Naive thymus-derived CD4-positive, alpha-beta T cell (primary cell): ENCODE data around the gene PGGHG. TPM values are rescaled to one million over a fixed set of nuclear protein-coding genes. Genes with fewer than 3 reads are reported as not detected.

Experiments used
- ATAC-seq: fragments of 150-1000 bp; cut with Tn5 transposase; 2 replicates; pipeline ENCODE4 v1.10.0; 2021; ENCODE audit warnings: mild to moderate bottlenecking, moderate library complexity
- CTCF ChIA-PET: fragments of 350-600 bp; sonication (Branson Sonifier 250); formaldehyde crosslinking; loops from one replicate; lab custom pipeline; 2021; ENCODE audit warnings: antibody characterized with exemption; lab: Charles Lee
- POLR2A ChIA-PET: fragments of 350-600 bp; sonication (Branson Sonifier 250); formaldehyde crosslinking; loops from one replicate; lab custom pipeline; 2021; ENCODE audit warnings: antibody characterized with exemption, inconsistent platforms; lab: Charles Lee
- DNase-seq, 9 donors: peaks; one replicate each; pipeline versions ENCODE4 v3.0.0 to v3.0.0-alpha.2; 2020 to 2022; ENCODE audit warnings: mixed read lengths in 1 of 9
- H3K27ac ChIP-seq: one replicate; pipeline ENCODE4 v1.7.0; 2013; ENCODE audit warnings: mild to moderate bottlenecking, low read depth, low read length, moderate library complexity
- H3K27me3 ChIP-seq, 2 donors: one replicate each; pipeline ENCODE4 v1.7.0; 2013; ENCODE audit warnings: low read length in 2 of 2, mild to moderate bottlenecking in 2 of 2, moderate library complexity in 2 of 2; ENCODE audit not compliant: control insufficient read depth in 2 of 2, insufficient read depth in 2 of 2
- H3K36me3 ChIP-seq, 3 experiments: 1 replicate in 2 of 3; 2 replicates in 1 of 3; pipeline ENCODE4 v1.7.0; 2013; ENCODE audit warnings: low read length in 3 of 3, mild to moderate bottlenecking in 3 of 3, moderate library complexity in 1 of 3; ENCODE audit not compliant: insufficient read depth in 3 of 3, control insufficient read depth in 2 of 3
- H3K4me1 ChIP-seq, 2 donors: one replicate each; pipeline ENCODE4 v1.7.0; 2013; ENCODE audit warnings: low read length in 2 of 2, mild to moderate bottlenecking in 2 of 2, moderate library complexity in 1 of 2; ENCODE audit not compliant: control insufficient read depth in 2 of 2, insufficient read depth in 2 of 2
- H3K4me3 ChIP-seq: 2 replicates; pipeline ENCODE4 v1.7.0; 2013; ENCODE audit warnings: mild to moderate bottlenecking, low read length
- H3K9me3 ChIP-seq, 3 experiments: 1 replicate in 2 of 3; 2 replicates in 1 of 3; pipeline ENCODE4 v1.7.0; 2013; ENCODE audit warnings: low read length in 3 of 3; ENCODE audit not compliant: control insufficient read depth in 2 of 3
- H3K27ac Mint-ChIP-seq, 9 donors: one replicate each; pipeline ENCODE4 v1.8.0; 2020 to 2022; ENCODE audit warnings: mixed read lengths in 9 of 9, mild to moderate bottlenecking in 8 of 9, moderate library complexity in 5 of 9, inconsistent platforms in 2 of 9
- H3K27me3 Mint-ChIP-seq, 5 donors: one replicate each; pipeline ENCODE4 v1.8.0; 2021 to 2022; ENCODE audit warnings: mixed read lengths in 5 of 5, mild to moderate bottlenecking in 1 of 5
- H3K36me3 Mint-ChIP-seq, 5 donors: one replicate each; pipeline ENCODE4 v1.8.0; 2020 to 2022; ENCODE audit warnings: mixed read lengths in 5 of 5, mild to moderate bottlenecking in 3 of 5, inconsistent platforms in 1 of 5
- H3K4me1 Mint-ChIP-seq, 7 donors: one replicate each; pipeline ENCODE4 v1.8.0; 2020 to 2022; ENCODE audit warnings: mixed read lengths in 7 of 7, mild to moderate bottlenecking in 3 of 7, inconsistent platforms in 1 of 7
- H3K4me3 Mint-ChIP-seq, 10 donors: one replicate each; pipeline ENCODE4 v1.8.0; 2020 to 2022; ENCODE audit warnings: mild to moderate bottlenecking in 10 of 10, mixed read lengths in 10 of 10, moderate library complexity in 6 of 10, inconsistent platforms in 2 of 10
- H3K9me3 Mint-ChIP-seq, 11 donors: one replicate each; pipeline ENCODE4 v1.8.0; 2020 to 2022; ENCODE audit warnings: mixed read lengths in 11 of 11, mild to moderate bottlenecking in 4 of 11, inconsistent platforms in 1 of 11, moderate library complexity in 1 of 11
- intact Hi-C, 2 donors: fragments of 100-400 bp; cut with micrococcal nuclease; formaldehyde crosslinking; loops; one replicate each; pipeline ENCODE4 v1.15.1; 2023
- polyA plus RNA-seq, 2 donors: library from polyadenylated mRNA; unstranded; fragments of 300-500 nt; fragmentation: Illumina TruSeq; gene quantifications; one replicate each; pipeline ENCODE4 v1.2.3, GENCODE V29; 2021
- total RNA-seq, 6 experiments: library from RNA in 5 of 6; stranded (reverse) in 5 of 6; gene quantifications; 1 replicate in 5 of 6; 2 replicates in 1 of 6; pipeline ENCODE4 v1.2.3 and lab custom pipeline; 2021 to 2026

Gene PGGHG
- total and polyA plus RNA-seq, 7 experiments from 2014 or later: 5.1 to 656 (median 340) TPM

- H3K27me3 Mint-ChIP-seq: peaks cover 0 to 40% (median 0%) of the 10 kb centered on the region in 5 donors
- ChIA-PET POLR2A (interaction anchor here (0.6 to 15.1 kb wide), 19 partner anchors 4 to 135 kb away, joined by 3 to 330 read pairs (median 13); partner anchors contain the start of genes BET1L, IFITM2, NLRP6 and PGGHG), CTCF (interaction anchor here (1.0 to 5.0 kb wide), 9 partner anchors 9 to 74 kb away, joined by 3 to 34 read pairs (median 4); partner anchors contain the start of genes BET1L and RIC8A)
- Histone ChIP-seq H3K4me1 (peaks cover 26 to 28% of the 10 kb centered on the region in 2 donors), H3K36me3 (peaks cover 0 to 4% (median 0%) of the 10 kb centered on the region in 3 experiments), H3K9me3 (no peaks in the 10 kb centered on the region), H3K27me3 (no peaks in the 10 kb centered on the region), H3K27ac (peak overlapping the region; percentile 61), H3K4me3 (peak overlapping the region; percentile 75)
- no peak for ATAC-seq
- peaks cover 35 to 69% (median 66%) of the 10 kb centered on the region in 7 donors for H3K4me1 Mint-ChIP-seq
- peak overlapping the region; percentile 30 to 94 (median 85) for H3K27ac Mint-ChIP-seq
- H3K4me3 Mint-ChIP-seq: peak overlapping the region; percentile 85 to 96 (median 92)
- intact Hi-C loops: loop anchor here (2.0 kb wide), 3 partner anchors 15 to 75 kb away; partner anchors contain the start of genes BET1L (in 1 of the 2) and RIC8A (in 1 of the 2)
- peaks cover 0 to 5% (median 2%) of the 10 kb centered on the region in 11 donors for H3K9me3 Mint-ChIP-seq
- DNase-seq: no peak
- H3K36me3 Mint-ChIP-seq: peaks cover 0 to 50% (median 6%) of the 10 kb centered on the region in 5 donors
Measured at GRCh38 chr11:281486-282161, 7.3 kb upstream of the PGGHG start.

DNA sequence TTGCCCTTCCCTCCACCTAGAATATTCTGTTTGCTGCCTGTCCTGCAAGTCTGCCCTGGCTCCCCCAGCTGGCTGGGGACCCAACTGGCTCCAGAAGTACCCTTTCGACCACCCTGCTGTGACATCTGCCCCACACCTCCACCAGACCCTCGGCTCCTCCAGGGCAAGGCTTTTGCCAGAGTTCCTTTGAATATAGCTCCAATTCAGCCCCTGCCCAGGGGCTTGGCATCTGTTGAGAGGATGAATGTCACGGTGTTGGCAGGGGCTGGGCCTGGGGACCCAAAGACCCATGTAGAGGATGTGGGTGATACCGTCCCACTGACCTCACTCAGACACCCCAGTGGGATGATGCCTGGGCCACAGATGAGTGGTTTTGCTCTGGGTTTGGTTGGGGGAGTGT, 6.8 kb upstream of the PGGHG start:
- peak overlapping the region; percentile 30 to 94 (median 84) for H3K27ac Mint-ChIP-seq
- H3K4me3 ChIP-seq: peak overlapping the region; percentile 75
- DNase-seq (peak in 1 of 9 donors; percentile 20), ATAC-seq (no peak)
- no peaks in the 10 kb centered on the region for H3K27me3 ChIP-seq
- H3K36me3 ChIP-seq: peaks cover 0 to 4% (median 0%) of the 10 kb centered on the region in 3 experiments
- ChIA-PET POLR2A (interaction anchor here (0.6 to 15.1 kb wide), 14 partner anchors 3 to 48 kb away, joined by 3 to 330 read pairs (median 16); partner anchors contain the start of genes IFITM2, NLRP6 and PGGHG), CTCF (interaction anchor here (1.3 to 5.0 kb wide), 7 partner anchors 11 to 74 kb away, joined by 3 to 34 read pairs (median 4); partner anchors contain the start of genes BET1L and RIC8A)
- H3K4me1 Mint-ChIP-seq: peaks cover 38 to 70% (median 66%) of the 10 kb centered on the region in 7 donors
- H3K36me3 Mint-ChIP-seq: peaks cover 0 to 48% (median 3%) of the 10 kb centered on the region in 5 donors
- H3K9me3 Mint-ChIP-seq: peaks cover 0 to 2% (median 0%) of the 10 kb centered on the region in 11 donors
- peaks cover 26 to 29% of the 10 kb centered on the region in 2 donors for H3K4me1 ChIP-seq
- peak overlapping the region; percentile 85 to 96 (median 92) for H3K4me3 Mint-ChIP-seq
- H3K27me3 Mint-ChIP-seq: peaks cover 0 to 39% (median 0%) of the 10 kb centered on the region in 5 donors
- no peaks in the 10 kb centered on the region for H3K9me3 ChIP-seq
- intact Hi-C loops: no loop called here
- H3K27ac ChIP-seq: peak overlapping the region; percentile 61

DNA sequence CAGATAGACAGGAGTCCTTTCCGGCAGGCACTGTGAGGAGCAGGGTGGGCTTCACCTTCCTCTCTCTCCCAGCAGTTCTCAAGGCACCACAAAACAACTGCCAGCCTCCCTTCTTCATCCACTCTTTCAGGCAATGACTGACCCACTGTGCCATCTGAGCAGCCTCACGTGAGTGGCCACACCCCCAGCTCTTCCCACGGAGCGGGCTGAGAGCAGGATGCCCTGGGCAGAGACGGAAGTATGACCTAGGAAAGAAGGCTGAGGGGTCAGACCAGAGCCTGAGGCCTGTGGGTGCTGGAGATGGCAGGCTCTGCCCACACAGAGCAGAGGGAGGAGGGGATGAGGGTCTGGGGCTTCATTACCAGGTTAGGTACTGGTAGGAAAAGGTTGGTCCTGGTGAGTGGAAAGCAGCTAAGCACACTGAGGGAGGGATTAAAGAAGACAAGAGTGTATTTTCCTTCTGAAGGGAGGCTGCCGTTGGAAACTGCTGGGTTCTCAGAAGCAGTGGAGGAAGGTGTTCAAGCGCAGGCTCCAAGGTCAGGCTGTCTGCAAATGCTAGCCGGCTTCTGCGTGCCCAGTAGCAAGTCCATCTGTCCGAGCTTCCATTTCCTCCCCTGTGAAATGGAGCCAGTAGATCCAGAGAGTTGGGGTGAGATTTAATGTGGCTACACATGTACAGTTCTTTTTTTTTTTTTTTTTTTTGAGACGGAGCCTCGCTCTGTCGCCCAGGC, 6.1 kb upstream of the PGGHG start:
- DNase-seq (peak in 1 of 9 donors; percentile 22), ATAC-seq (no peak)
- H3K9me3 Mint-ChIP-seq: peaks cover 0 to 3% (median 0%) of the 10 kb centered on the region in 11 donors
- POLR2A ChIA-PET: interaction anchor here (0.6 to 15.1 kb wide), 12 partner anchors 3 to 47 kb away, joined by 3 to 330 read pairs (median 18); partner anchors contain the start of genes IFITM2, NLRP6 and PGGHG
- peaks cover 26 to 29% of the 10 kb centered on the region in 2 donors for H3K4me1 ChIP-seq
- H3K27ac Mint-ChIP-seq: peak overlapping the region in 8 of 9 donors; percentile 30 to 94 (median 86)
- intact Hi-C loops: no loop called here
- peaks cover 0 to 4% (median 0%) of the 10 kb centered on the region in 3 experiments for H3K36me3 ChIP-seq
- H3K27me3 ChIP-seq: no peaks in the 10 kb centered on the region
- H3K9me3 ChIP-seq: no peaks in the 10 kb centered on the region
- peaks cover 0 to 44% (median 0%) of the 10 kb centered on the region in 5 donors for H3K36me3 Mint-ChIP-seq
- peaks cover 41 to 65% (median 63%) of the 10 kb centered on the region in 7 donors for H3K4me1 Mint-ChIP-seq
- CTCF ChIA-PET: interaction anchor here (1.1 to 5.0 kb wide), 5 partner anchors 15 to 167 kb away, joined by 3 to 34 read pairs (median 3); partner anchors contain the start of gene PTDSS2
- peaks cover 0 to 40% (median 0%) of the 10 kb centered on the region in 5 donors for H3K27me3 Mint-ChIP-seq
- H3K4me3 ChIP-seq: peak overlapping the region; percentile 75
- H3K27ac ChIP-seq: peak overlapping the region; percentile 61
- H3K4me3 Mint-ChIP-seq: peak overlapping the region; percentile 85 to 96 (median 92)

DNA sequence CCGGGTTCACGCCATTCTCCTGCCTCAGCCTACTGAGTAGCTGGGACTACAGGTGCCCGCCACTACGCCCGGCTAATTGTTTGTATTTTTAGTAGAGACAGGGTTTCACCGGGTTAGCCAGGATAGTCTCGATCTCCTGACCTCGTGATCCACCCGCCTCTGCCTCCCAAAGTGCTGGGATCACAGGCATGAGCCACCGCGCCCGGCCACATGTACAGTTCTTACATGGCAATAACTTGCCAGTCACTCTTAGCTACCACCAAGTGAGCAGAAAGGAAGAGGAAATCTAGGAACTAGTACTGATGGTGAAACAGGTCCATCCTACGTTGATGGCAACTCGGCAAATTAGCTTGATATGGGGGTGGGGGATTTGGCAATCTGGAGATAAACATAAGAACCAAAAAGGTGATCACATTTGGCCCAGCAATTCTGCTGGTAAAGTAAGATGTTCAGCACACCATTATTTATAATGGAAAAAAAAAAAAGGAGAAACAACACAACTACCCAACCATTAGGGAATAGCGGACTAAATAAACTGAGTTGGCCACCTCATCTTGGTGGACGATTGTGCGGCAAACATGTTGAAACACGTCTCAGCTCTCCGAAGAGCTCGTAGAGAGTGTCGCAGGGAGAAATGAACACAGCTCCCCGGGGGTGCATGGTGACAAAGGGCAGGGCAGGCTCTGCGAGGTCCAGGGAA, 5.4 kb upstream of the PGGHG start:
- no peaks in the 10 kb centered on the region for H3K27me3 ChIP-seq
- intact Hi-C loops: no loop called here
- H3K27ac Mint-ChIP-seq: peak overlapping the region in 8 of 9 donors; percentile 26 to 94 (median 71)

GRCh38 chr11:284105-285020, 4.6 kb upstream of the PGGHG start:
- peak overlapping the region in 3 of 9 donors; percentile 26 to 79 (median 57) for H3K27ac Mint-ChIP-seq
- H3K4me1 Mint-ChIP-seq: peaks cover 35 to 59% (median 55%) of the 10 kb centered on the region in 7 donors
- peak overlapping the region in 2 of 10 donors; percentile 73 to 88 for H3K4me3 Mint-ChIP-seq
- DNase-seq: peak in 2 of 9 donors; percentile 7 to 20
- Histone ChIP-seq H3K27ac (no peak overlapping the region), H3K36me3 (peaks cover 0 to 12% (median 0%) of the 10 kb centered on the region in 3 experiments), H3K4me1 (peaks cover 21 to 24% of the 10 kb centered on the region in 2 donors), H3K9me3 (no peaks in the 10 kb centered on the region), H3K27me3 (no peaks in the 10 kb centered on the region), H3K4me3 (no peak overlapping the region)
- peaks cover 0 to 4% (median 0%) of the 10 kb centered on the region in 11 donors for H3K9me3 Mint-ChIP-seq
- peaks cover 0 to 40% (median 0%) of the 10 kb centered on the region in 5 donors for H3K27me3 Mint-ChIP-seq
- ChIA-PET CTCF (interaction anchor here (0.6 to 1.6 kb wide), 5 partner anchors 7 to 166 kb away, joined by 3 to 5 read pairs (median 3); partner anchors contain the start of gene PTDSS2), POLR2A (interaction anchor here (0.8 to 15.1 kb wide), 10 partner anchors 8 to 60 kb away, joined by 3 to 330 read pairs (median 6); partner anchors contain the start of genes NLRP6 and PSMD13)
- intact Hi-C loops: loop anchor here (5.0 kb wide), 2 partner anchors 32 to 47 kb away; partner anchors contain the start of genes PSMD13 (in 1 of the 2) and SIRT3 (in 1 of the 2)
- no peak for ATAC-seq
- peaks cover 0 to 41% (median 0%) of the 10 kb centered on the region in 5 donors for H3K36me3 Mint-ChIP-seq

More for the DNA sequence above, 5.4 kb upstream of the PGGHG start:
- Mint-ChIP-seq H3K36me3 (peaks cover 0 to 44% (median 0%) of the 10 kb centered on the region in 5 donors), H3K4me1 (peaks cover 38 to 62% (median 58%) of the 10 kb centered on the region in 7 donors), H3K27me3 (peaks cover 0 to 43% (median 0%) of the 10 kb centered on the region in 5 donors), H3K9me3 (peaks cover 0 to 4% (median 0%) of the 10 kb centered on the region in 11 donors), H3K4me3 (peak overlapping the region; percentile 13 to 93 (median 74))
- no peak overlapping the region for H3K27ac ChIP-seq
- ATAC-seq (no peak), DNase-seq (peak in 2 of 9 donors; percentile 10 to 19)
- no peaks in the 10 kb centered on the region for H3K9me3 ChIP-seq
- H3K4me1 ChIP-seq: peaks cover 24 to 26% of the 10 kb centered on the region in 2 donors
- CTCF ChIA-PET: interaction anchor here (0.6 to 1.6 kb wide), 7 partner anchors 8 to 167 kb away, joined by 3 to 5 read pairs (median 3); partner anchors contain the start of gene PTDSS2
- POLR2A ChIA-PET: interaction anchor here (1.0 to 15.1 kb wide), 10 partner anchors 8 to 47 kb away, joined by 3 to 330 read pairs (median 12); partner anchors contain the start of genes IFITM2, NLRP6 and PSMD13
- H3K36me3 ChIP-seq: peaks cover 0 to 11% (median 0%) of the 10 kb centered on the region in 3 experiments
- H3K4me3 ChIP-seq: no peak overlapping the region
